Panc1 (cell line): ENCODE measurements around the gene DLG2. TPM values are rescaled to one million over a fixed set of nuclear protein-coding genes. Genes with fewer than 3 reads are reported as not detected.

ENCODE experiments used
- ATAC-seq: fragments of 200-7000 bp; cut with Tn5 transposase; 2 replicates; pipeline ENCODE4 v1.9.1; 2020; ENCODE audit warnings: mild to moderate bottlenecking, moderate library complexity
- BruUV-seq: library from RNA; stranded (reverse); fragments of 400-500 nt; replicated peaks from 2 replicates; lab custom pipeline; 2021; lab: Mats Ljungman, UMichigan
- CTCF ChIA-PET: fragments of 300-600 bp; sonication (Branson Sonifier 250); formaldehyde crosslinking; loops from one replicate; lab custom pipeline; 2022; ENCODE audit warnings: antibody characterized with exemption; lab: Charles Lee
- POLR2A ChIA-PET: fragments of 300-600 bp; sonication (Branson Sonifier 250); formaldehyde crosslinking; loops from one replicate; lab custom pipeline; 2022; ENCODE audit warnings: antibody characterized with exemption; lab: Charles Lee
- DNase-seq: peaks from one replicate; pipeline ENCODE4 v3.0.0-alpha.2; 2010; ENCODE audit warnings: low read depth, low spot score
- H3K27ac ChIP-seq: 2 replicates; pipeline ENCODE4 v1.5.1; 2011; ENCODE audit warnings: mild to moderate bottlenecking, low read length, inconsistent platforms
- H3K27me3 ChIP-seq: fragments of 200-500 bp; sonication (Bioruptor generic); 2 replicates; pipeline ENCODE4 v1.6.0; 2014; ENCODE audit warnings: low read length, inconsistent platforms; ENCODE audit not compliant: control insufficient read depth, insufficient read depth
- H3K36me3 ChIP-seq: fragments of 200-500 bp; sonication (Bioruptor generic); 2 replicates; pipeline ENCODE4 v1.5.1; 2014; ENCODE audit warnings: inconsistent platforms, mild to moderate bottlenecking, low read length, moderate library complexity; ENCODE audit not compliant: control insufficient read depth, insufficient read depth
- H3K4me1 ChIP-seq: 2 replicates; pipeline ENCODE4 v1.5.1; 2011; ENCODE audit warnings: inconsistent platforms, mild to moderate bottlenecking, low read length, moderate library complexity; ENCODE audit not compliant: control insufficient read depth, insufficient read depth
- H3K4me3 ChIP-seq, 2 experiments: 2 replicates each; pipeline ENCODE4 v1.5.1; 2011 to 2012; ENCODE audit warnings: low read depth in 2 of 2, low read length in 2 of 2, mild to moderate bottlenecking in 2 of 2, inconsistent platforms in 1 of 2, moderate library complexity in 1 of 2
- H3K9me3 ChIP-seq: fragments of 200-500 bp; sonication (Bioruptor generic); 2 replicates; pipeline ENCODE4 v1.5.1; 2014; ENCODE audit warnings: low read depth, mild to moderate bottlenecking, inconsistent platforms, low read length, moderate library complexity; ENCODE audit not compliant: control insufficient read depth, insufficient read depth
- POLR2AphosphoS5 ChIP-seq: IDR thresholded peaks from 2 replicates; pipeline ENCODE4 v1.6.1; 2012; ENCODE audit warnings: mild to moderate bottlenecking, low read depth, low read length, moderate library complexity
- REST ChIP-seq, 2 experiments: IDR thresholded peaks; 2 replicates each; pipeline ENCODE4 v1.6.1; 2011 to 2012; ENCODE audit warnings: low read depth in 2 of 2, control low read depth in 1 of 2, low read length in 1 of 2, mild to moderate bottlenecking in 1 of 2, moderate library complexity in 1 of 2; ENCODE audit not compliant: insufficient read depth in 1 of 2
- SIN3A ChIP-seq: IDR thresholded peaks from 2 replicates; pipeline ENCODE4 v1.6.1; 2012; ENCODE audit warnings: low read depth, mild to moderate bottlenecking, low read length, moderate library complexity, borderline replicate concordance; ENCODE audit not compliant: insufficient read depth
- TCF7L2 ChIP-seq: IDR thresholded peaks from 2 replicates; pipeline ENCODE4 v1.6.1; 2011; ENCODE audit warnings: mild to moderate bottlenecking, low read depth, low read length, inconsistent platforms
- in situ Hi-C: cut with HindIII; loops from 2 replicates; pipeline ENCODE4 v1.10.0; 2016; ENCODE audit warnings: low sequenced_read_pairs, low pct_unique_long_range_greater_than_20kb
- intact Hi-C: fragments of 100-400 bp; cut with micrococcal nuclease; formaldehyde crosslinking; loops from one replicate; pipeline ENCODE4 v1.10.0; 2022; ENCODE audit not compliant: unreplicated experiment
- total RNA-seq: library from RNA; stranded (reverse); gene quantifications from one replicate; pipeline ENCODE4 v1.2.1, GENCODE V29; 2021; ENCODE audit not compliant: unreplicated experiment
- TF ChIP-seq, protein P1 (sequence below): fragments of 450-650 bp; IDR thresholded peaks from 2 replicates; pipeline ENCODE4 v1.5.1; 2017; ENCODE audit warnings: mild to moderate bottlenecking

Gene DLG2
- total RNA-seq, 1 experiment from 2014 or later, result 4.2 TPM

GRCh38 chr11:84836371-84836770 is 790.8 kb downstream of the DLG2 start:
- no peaks in the 10 kb centered on the region for H3K27me3 ChIP-seq
- no TSS peak for BruUV-seq

DNA sequence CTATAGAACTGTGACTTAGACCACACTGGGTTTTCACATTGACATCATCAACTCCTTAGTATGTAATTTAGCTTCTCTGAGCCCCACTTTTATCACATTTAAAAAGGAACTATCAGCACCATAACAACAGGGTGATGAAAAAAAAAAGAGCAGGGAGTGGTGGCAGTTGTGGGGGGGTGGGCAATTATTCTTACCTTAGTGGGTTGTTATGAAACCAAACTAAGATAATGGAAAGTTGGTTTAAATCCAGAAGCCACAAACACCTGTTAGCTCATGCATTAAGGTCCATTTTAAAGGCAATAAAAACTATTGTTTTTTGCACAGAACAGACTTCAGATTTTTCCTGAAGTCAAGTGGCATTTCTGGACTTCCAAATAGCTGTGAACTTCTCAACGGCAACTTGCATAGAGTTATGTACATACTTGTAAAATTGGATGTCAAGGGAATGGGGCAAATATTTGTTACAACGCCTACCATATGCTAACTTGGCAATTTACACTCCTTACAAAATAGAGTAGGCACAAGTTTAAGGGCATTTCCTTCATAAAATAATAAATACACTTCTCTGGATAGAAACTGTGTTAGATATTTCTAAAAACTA is 793.6 kb downstream of the DLG2 start:
- TF ChIP-seq POLR2AphosphoS5 (no peak), REST (IDR thresholded peaks at IDR 0.05; ENCODE audit: insufficient read depth in 1 of 2, low read depth in 2 of 2, low read length in 1 of 2) (no peak), SIN3A (no peak), TCF7L2 (no peak)
- TF ChIP-seq, protein P1, sequence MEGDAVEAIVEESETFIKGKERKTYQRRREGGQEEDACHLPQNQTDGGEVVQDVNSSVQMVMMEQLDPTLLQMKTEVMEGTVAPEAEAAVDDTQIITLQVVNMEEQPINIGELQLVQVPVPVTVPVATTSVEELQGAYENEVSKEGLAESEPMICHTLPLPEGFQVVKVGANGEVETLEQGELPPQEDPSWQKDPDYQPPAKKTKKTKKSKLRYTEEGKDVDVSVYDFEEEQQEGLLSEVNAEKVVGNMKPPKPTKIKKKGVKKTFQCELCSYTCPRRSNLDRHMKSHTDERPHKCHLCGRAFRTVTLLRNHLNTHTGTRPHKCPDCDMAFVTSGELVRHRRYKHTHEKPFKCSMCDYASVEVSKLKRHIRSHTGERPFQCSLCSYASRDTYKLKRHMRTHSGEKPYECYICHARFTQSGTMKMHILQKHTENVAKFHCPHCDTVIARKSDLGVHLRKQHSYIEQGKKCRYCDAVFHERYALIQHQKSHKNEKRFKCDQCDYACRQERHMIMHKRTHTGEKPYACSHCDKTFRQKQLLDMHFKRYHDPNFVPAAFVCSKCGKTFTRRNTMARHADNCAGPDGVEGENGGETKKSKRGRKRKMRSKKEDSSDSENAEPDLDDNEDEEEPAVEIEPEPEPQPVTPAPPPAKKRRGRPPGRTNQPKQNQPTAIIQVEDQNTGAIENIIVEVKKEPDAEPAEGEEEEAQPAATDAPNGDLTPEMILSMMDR, result no peak
- Histone ChIP-seq H3K27me3 (no peaks in the 10 kb centered on the region), H3K4me1 (no peaks in the 10 kb centered on the region), H3K9me3 (no peaks in the 10 kb centered on the region), H3K4me3 (no peak overlapping the region), H3K36me3 (no peaks in the 10 kb centered on the region), H3K27ac (no peak overlapping the region)
- no TSS peak for BruUV-seq
- no peak for ATAC-seq
- ChIA-PET POLR2A (no interaction called here), CTCF (no interaction called here)
- no peak for DNase-seq
- intact Hi-C loops (no loop called here), in situ Hi-C loops (no loop called here)

More at GRCh38 chr11:84836371-84836770, 790.8 kb downstream of the DLG2 start:
- Histone ChIP-seq H3K36me3 (no peaks in the 10 kb centered on the region), H3K9me3 (no peaks in the 10 kb centered on the region), H3K4me3 (no peak overlapping the region), H3K27ac (no peak overlapping the region), H3K4me1 (no peaks in the 10 kb centered on the region)
- ChIA-PET POLR2A (interaction anchor here (0.7 kb wide), 1 partner anchor 228 kb away, joined by 3 read pairs; no protein-coding TSS in a partner anchor), CTCF (no interaction called here)
- ATAC-seq, result no peak
- intact Hi-C loops (no loop called here), in situ Hi-C loops (no loop called here)
- no peak for DNase-seq
- TF ChIP-seq TCF7L2 (no peak), SIN3A (no peak)
- TF ChIP-seq, protein P1, result no peak
